ENCODE data around the gene KCNJ15. TPM values are rescaled to one million over a fixed set of nuclear protein-coding genes. Genes with fewer than 3 reads are reported as not detected.
A peak's percentile ranks its signal among the peaks of the same experiment; 100 is the strongest.

Gene KCNJ15
- total RNA-seq, 1 donor from 2014 or later, result 0.99 TPM

DNA sequence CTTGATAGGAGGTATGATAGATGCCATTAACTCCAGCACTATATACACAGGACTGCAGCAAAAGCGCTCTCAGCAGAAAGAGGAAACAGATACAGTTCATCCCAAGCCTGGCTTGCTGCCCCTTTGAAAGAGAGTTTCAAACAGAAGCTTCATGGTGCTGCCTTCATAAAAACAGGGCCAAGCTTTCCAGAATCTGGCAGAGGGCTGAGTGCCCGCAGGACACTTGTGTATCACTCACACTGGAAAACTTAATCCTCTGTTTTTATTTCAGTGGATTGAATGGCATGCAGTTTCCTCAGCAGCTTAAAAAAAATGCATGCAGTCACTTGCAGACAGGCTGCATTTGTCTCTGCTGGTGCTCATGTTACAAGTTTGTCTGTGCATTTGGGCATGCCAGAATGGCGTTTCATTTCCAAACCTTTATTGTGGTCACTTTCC is 40.4 kb downstream of the KCNJ15 start:
- peak; percentile 28 to 34 for DNase-seq (ENCODE audit: low read depth in 2 of 2)

DNA sequence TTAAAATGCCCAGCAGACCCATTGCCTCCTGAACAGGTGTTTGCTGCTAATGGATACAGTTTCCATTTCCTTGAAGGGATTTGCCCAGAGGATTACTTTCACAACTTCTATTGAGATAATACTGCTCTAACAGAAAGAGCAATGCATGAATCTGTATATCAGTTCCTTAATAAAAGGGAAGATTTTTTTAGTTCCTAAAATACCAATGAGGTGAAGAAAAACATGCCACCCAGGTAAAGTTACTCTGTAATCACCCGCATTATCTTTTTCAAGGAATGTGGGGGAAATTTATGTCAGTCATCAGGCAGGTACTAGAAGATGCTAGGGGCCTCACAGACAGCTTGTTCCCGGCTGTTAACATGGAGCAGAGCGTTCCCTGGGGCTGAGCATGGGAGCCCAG is 41.1 kb downstream of the KCNJ15 start:
- no peak for DNase-seq (ENCODE audit: low read depth in 2 of 2)

DNA sequence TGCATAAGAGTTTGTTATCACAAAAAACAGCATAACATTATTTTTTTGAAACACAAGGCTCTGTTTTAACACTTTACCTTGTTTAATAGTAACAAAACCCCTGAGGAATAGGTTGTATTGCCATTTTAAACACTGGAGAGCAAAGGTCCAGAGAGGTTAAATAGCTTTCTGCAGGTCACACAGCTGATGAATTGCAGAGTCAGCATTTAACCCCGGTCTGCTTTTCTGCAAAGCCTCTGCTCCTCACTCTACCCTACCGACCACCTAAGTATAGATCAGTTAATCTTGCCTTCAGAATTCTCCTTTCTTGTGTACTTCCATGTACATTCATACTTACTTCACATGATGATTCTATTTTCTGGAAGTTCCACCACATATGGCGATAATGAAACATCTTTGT is 42.0 kb downstream of the KCNJ15 start:
- no peak for DNase-seq (ENCODE audit: low read depth in 2 of 2)

DNA sequence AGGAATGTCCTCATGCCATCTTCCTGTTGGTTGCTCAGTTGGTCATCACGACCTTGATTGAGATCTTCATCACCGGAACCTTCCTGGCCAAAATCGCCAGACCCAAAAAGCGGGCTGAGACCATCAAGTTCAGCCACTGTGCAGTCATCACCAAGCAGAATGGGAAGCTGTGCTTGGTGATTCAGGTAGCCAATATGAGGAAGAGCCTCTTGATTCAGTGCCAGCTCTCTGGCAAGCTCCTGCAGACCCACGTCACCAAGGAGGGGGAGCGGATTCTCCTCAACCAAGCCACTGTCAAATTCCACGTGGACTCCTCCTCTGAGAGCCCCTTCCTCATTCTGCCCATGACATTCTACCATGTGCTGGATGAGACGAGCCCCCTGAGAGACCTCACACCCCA is 42.9 kb downstream of the KCNJ15 start:
- no peak for DNase-seq (ENCODE audit: low read depth in 2 of 2)

DNA sequence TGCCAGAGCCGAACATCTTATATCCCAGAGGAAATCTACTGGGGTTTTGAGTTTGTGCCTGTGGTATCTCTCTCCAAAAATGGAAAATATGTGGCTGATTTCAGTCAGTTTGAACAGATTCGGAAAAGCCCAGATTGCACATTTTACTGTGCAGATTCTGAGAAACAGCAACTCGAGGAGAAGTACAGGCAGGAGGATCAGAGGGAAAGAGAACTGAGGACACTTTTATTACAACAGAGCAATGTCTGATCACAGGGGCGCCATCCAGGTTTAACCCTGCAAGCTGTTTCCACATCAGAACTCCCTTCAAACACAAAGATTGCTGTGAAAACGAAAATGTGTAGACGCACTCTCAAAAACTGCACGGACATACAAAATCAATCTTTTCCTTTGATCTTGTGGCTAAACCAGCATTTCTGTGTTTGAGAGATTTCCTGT is 43.4 kb downstream of the KCNJ15 start:
- DNase-seq (ENCODE audit: low read depth in 2 of 2), result no peak

DNA sequence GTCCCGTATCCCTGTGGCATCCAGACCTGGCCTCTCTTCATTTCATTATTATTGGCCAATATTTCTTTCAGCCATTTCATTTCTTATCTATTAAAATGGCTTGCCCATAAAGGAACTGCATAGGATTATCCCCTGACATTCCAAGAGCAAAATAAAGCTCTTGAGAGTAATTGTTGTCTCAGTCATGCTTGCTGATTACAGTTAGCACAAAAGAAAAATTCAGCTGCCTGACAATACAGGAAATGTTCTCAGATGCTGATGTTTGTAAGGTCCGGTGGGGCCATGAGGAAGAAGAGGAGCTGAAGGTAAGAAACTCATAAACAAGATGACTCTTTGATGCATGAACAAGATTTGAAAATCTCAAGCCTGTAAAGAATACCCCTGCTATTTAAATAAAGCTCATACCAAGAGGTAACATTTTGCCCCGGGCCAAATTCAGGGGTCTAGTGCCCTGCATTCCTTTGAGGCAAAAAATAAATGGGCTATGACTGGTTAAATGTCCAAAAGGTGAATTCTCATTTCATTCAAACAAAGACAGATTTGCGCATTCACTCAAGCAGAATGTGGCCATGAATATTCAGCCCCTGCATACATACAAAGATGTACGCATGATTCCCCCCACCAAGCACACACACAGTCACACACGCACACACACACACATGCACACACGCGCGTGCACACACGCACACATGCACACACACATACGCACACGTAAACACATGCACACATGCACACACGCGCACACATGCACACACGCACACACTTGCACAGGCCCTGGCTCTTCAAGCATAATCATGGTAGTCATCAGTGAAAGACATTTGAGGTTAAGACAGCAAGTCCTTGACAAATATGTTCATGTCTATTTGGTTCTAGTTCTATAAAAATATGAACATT is 44.8 kb downstream of the KCNJ15 start:
- peak in 1 of 2 donors; percentile 49 for DNase-seq (ENCODE audit: low read depth in 2 of 2)

DNA sequence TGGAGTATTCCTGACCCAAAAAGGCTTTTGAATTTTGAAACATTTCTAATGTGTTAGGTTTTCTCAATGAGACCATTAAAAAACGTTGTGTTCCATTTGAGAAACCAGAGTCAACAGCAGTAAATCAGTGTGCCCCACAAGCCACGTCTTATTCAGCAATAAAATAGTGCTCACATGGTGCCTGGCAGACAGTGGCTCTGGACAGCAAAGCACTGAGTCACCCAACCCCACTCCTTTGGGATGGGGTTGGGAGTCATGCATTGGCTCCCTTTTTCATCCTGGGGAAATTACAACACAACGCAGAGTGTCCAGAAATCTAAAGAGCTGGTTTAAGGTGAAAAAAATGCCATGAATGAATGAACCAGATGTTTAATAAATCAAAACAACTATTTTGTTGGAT is 46.5 kb downstream of the KCNJ15 start:
- peak; percentile 26 to 76 for DNase-seq (ENCODE audit: low read depth in 2 of 2)

DNA sequence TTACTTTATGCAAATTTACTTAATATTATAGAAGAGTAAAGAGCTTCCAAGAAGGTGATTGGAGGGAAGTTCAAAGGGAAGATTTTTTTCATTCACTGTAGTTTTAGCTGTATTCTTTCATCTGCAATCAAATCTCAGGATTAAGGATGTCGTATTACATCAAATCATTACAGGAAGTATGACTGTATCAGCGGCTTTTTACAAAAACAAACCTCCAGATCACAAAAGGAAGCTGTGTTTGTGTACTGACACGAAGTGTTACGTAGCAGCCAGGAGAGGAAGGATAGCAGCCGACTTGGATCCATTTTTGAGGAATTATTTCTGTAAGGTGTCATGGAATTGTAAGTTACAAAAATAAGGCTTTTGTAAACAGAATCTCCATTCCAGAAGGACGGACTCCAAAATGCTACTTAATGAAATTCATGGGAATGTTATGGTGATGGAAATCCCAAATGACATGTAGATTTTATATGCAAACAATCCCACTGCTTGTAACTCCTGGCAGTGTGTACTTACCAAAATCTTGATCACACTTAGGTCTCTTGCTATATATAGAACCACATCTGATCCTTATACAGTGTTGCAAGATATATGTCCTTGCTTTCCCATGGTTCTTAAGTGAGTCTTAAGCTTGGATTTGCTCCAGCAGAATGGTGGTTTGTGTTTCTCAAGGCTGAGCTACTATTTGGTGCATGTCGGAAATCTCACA is 49.8 kb downstream of the KCNJ15 start:
- peak; percentile 60 to 94 for DNase-seq (ENCODE audit: low read depth in 2 of 2)

DNA sequence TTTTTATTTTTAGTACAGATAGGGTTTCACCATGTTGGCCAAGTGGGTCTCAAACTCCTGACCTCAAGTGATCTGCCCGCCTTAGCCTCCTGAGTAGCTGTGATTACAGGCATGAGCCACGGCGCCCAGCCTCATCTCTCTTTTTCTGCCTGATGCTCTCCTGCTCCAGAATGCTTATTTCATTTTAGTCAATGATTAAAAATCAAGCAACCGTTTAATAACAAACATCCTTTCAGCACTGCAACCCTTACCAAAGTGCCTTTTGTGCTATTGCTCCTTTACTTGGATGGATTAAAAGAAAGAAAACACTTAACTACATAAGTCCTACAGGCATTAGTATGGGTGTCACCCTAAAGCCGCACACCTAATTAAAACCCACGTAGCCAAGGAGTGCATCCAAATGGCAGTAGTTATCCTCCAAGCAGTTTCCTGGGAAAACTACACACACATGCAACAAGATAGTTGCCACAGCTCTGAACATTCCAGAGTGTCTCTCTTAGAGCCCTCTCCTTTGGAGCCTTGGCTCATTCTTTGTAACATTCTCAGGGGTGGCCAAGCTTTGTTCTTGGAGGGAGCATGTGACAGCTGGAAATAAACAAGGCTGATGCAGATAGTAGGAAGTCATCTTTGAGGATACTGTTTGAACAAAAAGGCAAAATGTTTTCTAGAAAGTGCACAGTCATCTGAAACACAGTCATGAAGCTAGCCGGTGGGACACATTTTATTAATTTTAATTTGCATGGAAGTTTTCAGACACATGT is 51.2 kb downstream of the KCNJ15 start:
- no peak for DNase-seq (ENCODE audit: low read depth in 2 of 2)

DNA sequence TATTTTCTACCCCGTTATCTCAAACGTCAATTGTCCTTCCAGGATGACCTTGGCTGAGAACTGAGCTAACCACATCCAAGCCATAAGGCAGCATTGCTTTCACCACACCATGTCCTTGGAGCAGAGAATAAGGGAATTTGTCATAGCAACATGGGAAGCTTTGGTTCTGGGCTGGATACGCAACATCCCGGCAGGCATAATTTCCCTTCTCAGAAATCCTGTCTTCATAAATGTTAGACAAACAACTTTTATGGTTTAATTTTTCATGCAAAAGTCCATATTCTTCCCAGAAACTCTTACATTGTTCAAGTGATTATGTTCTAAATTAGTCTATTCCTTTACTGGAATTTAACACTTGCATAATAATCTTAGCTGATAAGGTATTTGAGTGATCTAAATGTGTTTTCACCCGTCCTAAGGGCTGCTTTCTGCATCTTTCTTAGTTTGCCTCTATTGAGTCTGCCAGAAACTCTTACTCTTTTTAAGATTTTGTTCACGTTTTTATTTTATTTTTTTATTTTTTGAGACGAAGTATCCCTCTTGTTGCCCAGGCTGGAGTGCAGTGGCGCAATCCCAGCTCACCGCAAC is 51.8 kb downstream of the KCNJ15 start:
- DNase-seq (ENCODE audit: low read depth in 2 of 2), result no peak

DNA sequence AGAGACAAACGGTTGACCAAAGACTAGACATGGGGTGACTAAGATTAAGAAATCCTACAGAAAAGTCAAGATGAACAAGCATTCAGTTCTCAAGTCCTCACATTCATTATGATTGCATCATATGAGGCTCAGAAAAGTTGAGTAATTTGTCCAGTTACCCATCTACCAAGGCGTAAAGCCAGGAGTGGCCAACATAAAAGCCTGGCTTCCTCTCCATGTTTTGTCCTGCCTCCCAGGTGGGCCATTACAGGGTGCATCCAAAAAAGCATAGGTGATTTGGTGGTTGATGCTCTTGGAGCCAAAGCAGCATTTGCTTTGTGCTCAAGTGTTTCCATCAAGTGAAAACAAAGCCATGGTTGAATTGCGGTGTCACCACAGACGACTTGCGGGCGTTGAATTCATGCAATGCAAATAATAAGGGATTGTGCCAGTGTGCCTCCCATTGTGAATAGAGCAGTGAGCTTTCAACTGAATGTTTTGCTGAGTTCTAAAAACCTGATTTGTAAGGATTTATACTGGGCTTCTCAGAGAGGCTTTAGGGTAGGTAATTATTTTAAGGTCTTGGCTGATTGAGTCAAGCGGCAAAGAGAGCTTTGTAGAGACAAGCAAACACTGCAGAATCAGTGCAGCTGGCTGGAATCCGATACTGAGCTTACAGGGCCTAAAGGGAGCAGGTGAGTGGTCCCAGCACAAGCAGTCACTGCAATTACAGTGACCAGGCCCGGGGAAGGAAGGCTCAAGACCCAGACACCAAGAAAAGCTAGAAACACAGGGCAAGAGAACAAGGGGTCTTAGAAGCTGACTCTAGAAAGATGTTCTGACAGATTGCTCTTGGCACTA is 54.1 kb downstream of the KCNJ15 start:
- no peak for DNase-seq (ENCODE audit: low read depth in 2 of 2)

DNA sequence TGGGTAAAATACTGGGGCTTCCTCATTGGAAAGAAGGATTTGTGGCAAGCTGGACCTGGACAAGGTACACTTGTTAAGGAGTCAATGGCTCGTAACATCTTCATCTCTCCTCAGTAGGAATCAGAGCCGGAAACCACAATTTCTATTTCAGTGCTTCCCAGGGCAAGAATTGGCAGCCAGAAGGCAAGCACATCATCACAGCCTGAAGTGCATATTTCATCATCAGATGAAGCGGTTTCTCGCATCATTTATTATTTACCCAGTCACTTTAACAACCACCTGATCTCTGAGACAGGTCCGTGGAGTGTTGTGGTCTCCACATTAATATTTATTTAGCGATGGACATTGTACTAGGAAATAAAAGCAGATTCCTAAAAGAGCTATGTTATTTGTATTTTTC is 55.0 kb downstream of the KCNJ15 start:
- DNase-seq (ENCODE audit: low read depth in 2 of 2), result no peak

DNA sequence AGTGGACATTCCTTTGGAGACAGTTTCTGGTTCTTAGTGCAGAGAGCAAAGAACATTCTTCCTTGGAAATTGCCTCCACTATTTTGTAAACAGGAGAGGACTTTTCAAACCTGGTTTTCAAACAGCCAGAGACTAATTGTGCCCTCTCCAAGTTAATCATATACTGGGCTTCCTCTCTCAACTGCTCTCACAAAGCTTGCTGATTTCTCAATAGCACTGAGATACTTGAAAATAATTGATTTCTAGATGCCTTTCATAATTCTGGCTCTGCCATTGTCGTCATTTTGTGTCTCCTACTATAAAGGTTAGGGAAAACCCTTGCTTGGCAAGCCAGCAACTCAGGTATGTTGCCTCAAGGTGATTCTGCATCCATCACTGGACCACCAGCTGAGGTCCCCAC is 56.0 kb downstream of the KCNJ15 start:
- DNase-seq (ENCODE audit: low read depth in 2 of 2), result no peak

DNA sequence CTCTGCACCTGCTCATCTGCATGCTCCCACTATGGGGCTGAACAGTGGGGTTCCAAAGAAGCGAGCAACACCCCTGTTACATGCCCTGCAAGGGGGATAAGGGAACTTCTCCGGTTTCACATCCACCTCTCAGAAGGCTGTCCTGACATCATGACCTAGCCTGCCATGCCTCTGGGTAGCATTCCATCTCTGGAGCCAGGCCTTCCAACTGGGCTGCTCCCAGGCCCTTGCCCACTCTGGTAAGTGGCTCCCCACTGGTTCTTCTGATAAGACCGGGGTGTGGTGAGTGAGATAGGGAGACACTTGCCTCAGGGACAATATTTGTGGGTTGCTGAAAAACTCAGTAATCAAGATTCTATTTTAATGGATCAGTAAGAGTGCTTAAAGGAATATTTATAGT is 57.8 kb downstream of the KCNJ15 start:
- DNase-seq (ENCODE audit: low read depth in 2 of 2), result no peak

DNA sequence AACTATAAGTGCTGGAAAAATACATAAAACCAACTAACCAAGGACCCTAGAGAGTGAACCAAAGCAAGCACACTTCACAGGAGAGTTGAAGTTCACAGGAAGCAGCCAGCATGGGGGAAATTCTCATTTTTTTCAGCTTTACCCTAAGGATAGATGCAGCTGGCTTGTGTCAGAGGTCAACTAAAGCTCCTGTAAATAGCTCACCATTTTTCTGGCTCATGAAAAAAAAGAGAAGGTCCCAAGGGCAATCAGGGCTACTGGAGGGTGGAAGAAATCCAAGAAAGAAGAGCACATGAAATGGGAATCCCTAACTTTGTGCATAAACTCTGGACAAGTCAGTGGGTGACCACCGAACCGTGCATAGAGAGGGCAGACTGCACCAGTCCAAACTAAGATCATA is 58.3 kb downstream of the KCNJ15 start:
- DNase-seq (ENCODE audit: low read depth in 2 of 2), result no peak

DNA sequence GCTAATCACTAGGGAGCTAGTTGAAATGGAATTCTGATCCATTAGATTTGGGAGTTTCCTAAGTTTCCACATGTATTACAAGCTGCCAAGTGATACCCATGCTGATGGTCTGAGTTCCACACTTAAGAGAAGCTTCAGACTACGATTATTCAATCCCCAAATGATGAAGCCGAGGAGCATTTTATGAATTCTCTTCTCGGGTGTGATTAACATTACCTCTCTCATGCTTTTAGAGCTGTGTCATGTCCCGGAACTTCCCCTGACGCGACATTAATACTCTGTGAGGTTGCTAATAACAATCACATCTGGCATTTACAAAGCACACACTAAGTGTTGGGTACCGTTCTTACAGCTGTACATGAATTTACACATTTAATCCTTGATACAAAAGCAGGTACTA is 63.0 kb downstream of the KCNJ15 start:
- DNase-seq (ENCODE audit: low read depth in 2 of 2), result no peak

DNA sequence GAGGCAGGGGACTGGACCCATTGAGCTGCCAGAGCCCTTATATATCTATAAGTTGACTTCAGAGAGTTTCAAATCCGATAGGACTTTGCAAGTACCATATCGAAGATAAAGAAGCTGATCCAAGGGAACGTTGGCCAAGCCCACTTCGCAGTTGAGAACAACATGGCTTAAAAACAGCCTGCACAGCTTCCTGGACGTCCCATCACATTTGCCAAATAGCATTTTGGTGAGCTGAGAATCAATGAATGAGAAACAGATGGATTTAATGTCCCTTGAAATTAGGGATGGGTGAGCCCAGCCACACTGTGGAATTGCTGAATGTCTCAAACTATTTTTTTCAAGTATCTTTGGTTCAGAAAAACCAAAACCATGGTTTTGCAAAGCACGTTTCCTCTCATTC is 64.8 kb downstream of the KCNJ15 start:
- no peak for DNase-seq (ENCODE audit: low read depth in 2 of 2)

DNA sequence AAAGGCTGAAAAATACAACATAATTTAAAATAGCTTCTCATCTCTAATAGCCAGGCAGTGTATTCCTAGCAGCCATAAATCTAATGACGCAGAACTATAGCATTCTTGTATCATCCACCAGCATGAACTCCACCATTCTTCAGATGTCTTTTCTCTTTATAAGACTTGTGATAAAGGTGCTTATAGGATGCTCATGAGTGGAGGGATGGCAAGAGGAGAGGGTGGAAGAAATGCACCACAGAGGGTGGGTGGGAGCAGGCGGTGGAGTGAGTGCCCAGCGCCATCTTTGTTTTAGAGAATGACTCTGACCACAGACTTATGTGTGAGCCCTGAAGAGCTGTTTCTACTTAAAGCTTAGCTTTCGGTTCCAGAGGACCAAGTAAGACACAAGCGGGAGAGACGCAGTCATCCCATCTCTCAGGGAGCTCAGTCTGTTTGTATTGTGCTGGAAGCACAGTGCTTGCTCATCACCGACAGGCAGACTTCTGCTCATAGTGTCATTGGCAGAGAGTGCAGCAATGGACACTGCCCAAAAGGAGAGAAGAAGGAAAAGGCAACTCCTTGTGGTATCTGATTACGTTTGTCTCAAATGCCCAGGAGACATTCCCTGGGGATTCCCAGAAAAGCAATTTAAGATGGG is 65.6 kb downstream of the KCNJ15 start:
- DNase-seq (ENCODE audit: low read depth in 2 of 2), result no peak

DNA sequence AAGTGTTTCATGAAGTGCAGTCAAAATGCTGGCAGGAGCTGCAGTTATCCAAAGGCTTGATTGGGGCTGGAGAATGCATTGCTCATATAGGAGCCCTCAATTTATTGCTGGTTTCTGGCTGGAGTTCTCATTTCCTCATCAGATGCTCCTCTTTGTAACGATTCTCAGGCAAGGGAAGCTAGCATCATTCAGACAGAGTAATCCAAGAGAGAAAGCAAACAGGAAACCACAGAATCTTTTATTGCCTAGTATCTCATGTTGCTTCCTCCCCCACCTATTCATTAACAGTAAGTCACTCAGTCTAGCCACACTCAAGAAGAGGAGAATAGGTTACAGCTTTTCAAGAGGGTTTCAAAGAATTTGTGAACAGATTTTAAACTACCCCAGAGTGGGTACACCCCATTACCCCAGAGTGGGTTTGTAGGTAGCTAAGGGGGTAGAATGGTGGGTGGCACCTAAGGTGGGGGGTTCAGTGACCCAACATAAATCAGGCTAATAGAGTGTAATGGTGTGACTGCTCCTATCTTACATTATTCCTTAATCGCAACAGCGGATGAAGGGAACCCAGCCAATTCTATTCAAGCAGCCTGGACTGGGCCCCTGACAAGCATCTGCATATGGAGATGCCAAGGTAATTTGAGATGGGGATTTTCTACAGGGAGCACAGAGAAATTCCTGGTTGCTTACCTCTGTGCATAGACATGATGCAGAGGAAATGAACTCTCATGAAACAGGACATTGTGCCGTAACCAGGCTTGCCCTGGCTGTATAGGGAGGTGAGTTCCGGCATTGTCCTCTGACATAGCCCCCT is 67.1 kb downstream of the KCNJ15 start:
- DNase-seq (ENCODE audit: low read depth in 2 of 2), result peak in 1 of 2 donors; percentile 56

All from lung microvascular endothelial cell (primary cell).